DMS53 treated with DMSO at 0.1 percent for 48 hours (cell line): ENCODE data around the gene MRLN.
"Not testable (repeated sequence)": the region's sequence is repeated elsewhere in the genome, so short reads cannot be mapped to it uniquely, and the experiment has no call there.

ENCODE experiments used
- DNase-seq: peaks from one replicate; lab custom pipeline; 2025; ENCODE audit not compliant: unreplicated experiment; lab: John Stamatoyannopoulos, UW

MRLN gene

GRCh38 chr10:59748834-59749233, 4.4 kb downstream of the MRLN start:
- DNase-seq, result peak; percentile 19

- DNase-seq, result no peak
Measured at GRCh38 chr10:59745163-59745650, 8.0 kb downstream of the MRLN start.

GRCh38 chr10:59744762-59745161, 8.5 kb downstream of the MRLN start:
- not testable (repeated sequence) for DNase-seq

- DNase-seq, result not testable (repeated sequence)
Measured at GRCh38 chr10:59744156-59744555, 9.1 kb downstream of the MRLN start.

GRCh38 chr10:59741583-59741982, 11.7 kb downstream of the MRLN start:
- no peak for DNase-seq

- DNase-seq, result no peak
Measured at GRCh38 chr10:59741048-59741447, 12.2 kb downstream of the MRLN start.

GRCh38 chr10:59736749-59737148, 16.5 kb downstream of the MRLN start:
- no peak for DNase-seq

- no peak for DNase-seq
Measured at GRCh38 chr10:59735296-59735695, 18.0 kb downstream of the MRLN start.

GRCh38 chr10:59734014-59734462, 19.2 kb downstream of the MRLN start:
- DNase-seq, result no peak

GRCh38 chr10:59733321-59734013, 19.8 kb downstream of the MRLN start:
- not testable (repeated sequence) for DNase-seq

GRCh38 chr10:59732849-59733248, 20.4 kb downstream of the MRLN start:
- DNase-seq, result not testable (repeated sequence)

- DNase-seq, result not testable (repeated sequence)
Measured at GRCh38 chr10:59729167-59729566, 24.1 kb downstream of the MRLN start.

- DNase-seq, result no peak
Measured at GRCh38 chr10:59724098-59724938, 28.9 kb downstream of the MRLN start.

GRCh38 chr10:59720377-59720776, 32.9 kb downstream of the MRLN start:
- no peak for DNase-seq

GRCh38 chr10:59719374-59719773, 33.9 kb downstream of the MRLN start:
- DNase-seq, result no peak

GRCh38 chr10:59718257-59718656, 35.0 kb downstream of the MRLN start:
- DNase-seq, result no peak

GRCh38 chr10:59713196-59713821, 39.9 kb downstream of the MRLN start:
- DNase-seq, result no peak

- DNase-seq, result no peak
Measured at GRCh38 chr10:59711871-59712494, 41.3 kb downstream of the MRLN start.

- DNase-seq, result no peak
Measured at GRCh38 chr10:59709395-59710125, 43.7 kb downstream of the MRLN start, which contains the start of gene SLC16A9. SLC16A9 (minus strand) TSS chr10:59709850; CDS start chr10:59684291, 25,559 bp downstream.

- no peak for DNase-seq
Measured at GRCh38 chr10:59708816-59709394, 44.4 kb downstream of the MRLN start.
